Measurements from ENCODE around the gene ZNF385A.

ZNF385A gene

GRCh38 chr12:54393743-54394142 lies 9.2 kb upstream of the ZNF385A start:
- DNase-seq (ENCODE audit: low read depth, low spot score) = no peak

GRCh38 chr12:54393207-54393609 lies 8.7 kb upstream of the ZNF385A start:
- no peak for DNase-seq (ENCODE audit: low read depth, low spot score)

- DNase-seq (ENCODE audit: low read depth, low spot score) = no peak
These were observed 8.1 kb upstream of the ZNF385A start for GRCh38 chr12:54392485-54393206.

GRCh38 chr12:54390668-54391551 lies 6.4 kb upstream of the ZNF385A start:
- DNase-seq (ENCODE audit: low read depth, low spot score) = peak; percentile 15

GRCh38 chr12:54390176-54390667 lies 5.7 kb upstream of the ZNF385A start:
- DNase-seq (ENCODE audit: low read depth, low spot score) = no peak

GRCh38 chr12:54389607-54390175 lies 5.2 kb upstream of the ZNF385A start:
- DNase-seq (ENCODE audit: low read depth, low spot score) = no peak

GRCh38 chr12:54389134-54389508 lies 4.6 kb upstream of the ZNF385A start:
- no peak for DNase-seq (ENCODE audit: low read depth, low spot score)

- no peak for DNase-seq (ENCODE audit: low read depth, low spot score)
These were observed 4.0 kb upstream of the ZNF385A start for GRCh38 chr12:54388237-54389133.

GRCh38 chr12:54387114-54387467 lies 2.6 kb upstream of the ZNF385A start:
- DNase-seq (ENCODE audit: low read depth, low spot score) = no peak

- no peak for DNase-seq (ENCODE audit: low read depth, low spot score)
These were observed 2.0 kb upstream of the ZNF385A start for GRCh38 chr12:54386403-54387113.

- DNase-seq (ENCODE audit: low read depth, low spot score) = no peak
These were observed 850 bp upstream of the ZNF385A start for GRCh38 chr12:54385251-54385914.

- DNase-seq (ENCODE audit: low read depth, low spot score) = no peak
These were observed 1.4 kb downstream of the ZNF385A start for GRCh38 chr12:54383041-54383609.

- DNase-seq (ENCODE audit: low read depth, low spot score) = no peak
These were observed 3.4 kb downstream of the ZNF385A start for GRCh38 chr12:54381136-54381535.

GRCh38 chr12:54379398-54380201 lies 4.9 kb downstream of the ZNF385A start:
- DNase-seq (ENCODE audit: low read depth, low spot score) = peak; percentile 78

- no peak for DNase-seq (ENCODE audit: low read depth, low spot score)
These were observed 5.6 kb downstream of the ZNF385A start for GRCh38 chr12:54378796-54379397.

- no peak for DNase-seq (ENCODE audit: low read depth, low spot score)
These were observed 6.6 kb downstream of the ZNF385A start for GRCh38 chr12:54377797-54378515.

GRCh38 chr12:54377007-54377406 lies 7.5 kb downstream of the ZNF385A start:
- no peak for DNase-seq (ENCODE audit: low read depth, low spot score)

GRCh38 chr12:54376596-54376995 lies 7.9 kb downstream of the ZNF385A start:
- no peak for DNase-seq (ENCODE audit: low read depth, low spot score)
